Femur (tissue), 1 donor: ENCODE results near the gene ARHGEF28.

Experiments used
- DNase-seq: peaks from one replicate; pipeline ENCODE4 v3.0.0-alpha.2; 2017

The ARHGEF28 gene

DNA sequence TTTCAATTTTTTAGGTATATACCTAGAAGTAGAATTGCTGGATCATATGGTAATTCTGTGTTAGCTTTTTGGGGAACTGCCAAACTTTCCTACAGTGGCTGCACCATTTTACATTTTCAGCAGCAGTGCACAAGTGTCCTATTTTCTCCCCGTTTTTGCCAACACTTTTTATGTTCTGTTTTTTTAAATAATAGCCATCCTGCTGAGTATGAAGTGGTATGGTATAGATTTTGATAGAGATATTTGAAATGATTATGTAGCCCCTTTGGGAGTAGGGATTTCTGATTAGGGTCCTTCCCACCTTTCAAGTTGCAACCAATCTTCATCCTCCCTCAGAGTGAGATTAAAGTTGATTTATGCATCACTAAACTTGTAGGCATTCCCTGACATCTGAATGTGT lies 76.5 kb downstream of the ARHGEF28 start:
- DNase-seq, result no peak

GRCh38 chr5:73702951-73703350 lies 77.0 kb downstream of the ARHGEF28 start:
- no peak for DNase-seq

- DNase-seq, result no peak
Measured at GRCh38 chr5:73705364-73705763, 79.4 kb downstream of the ARHGEF28 start.

DNA sequence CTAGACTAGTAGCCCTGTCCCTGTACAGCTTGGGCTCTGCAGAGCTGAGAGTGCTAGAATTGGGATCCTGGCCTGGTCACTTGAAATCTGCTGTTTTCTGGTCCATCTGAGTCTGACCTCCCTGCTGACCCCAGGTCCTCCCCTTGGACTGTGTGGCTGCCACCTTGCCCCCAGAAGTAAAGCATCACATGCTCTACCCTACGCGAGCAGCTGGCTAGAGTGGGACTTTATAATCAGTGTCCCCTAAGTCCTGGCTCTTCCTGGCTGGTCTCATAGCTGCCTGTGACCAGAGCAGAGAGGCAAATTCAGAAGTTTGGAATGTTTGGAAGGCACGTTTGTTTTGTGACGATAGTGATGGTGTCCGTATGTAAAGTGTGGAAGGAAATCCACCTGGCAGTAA lies 81.0 kb downstream of the ARHGEF28 start:
- DNase-seq, result no peak

- DNase-seq, result no peak
Measured at GRCh38 chr5:73709536-73710129, 83.6 kb downstream of the ARHGEF28 start.

DNA sequence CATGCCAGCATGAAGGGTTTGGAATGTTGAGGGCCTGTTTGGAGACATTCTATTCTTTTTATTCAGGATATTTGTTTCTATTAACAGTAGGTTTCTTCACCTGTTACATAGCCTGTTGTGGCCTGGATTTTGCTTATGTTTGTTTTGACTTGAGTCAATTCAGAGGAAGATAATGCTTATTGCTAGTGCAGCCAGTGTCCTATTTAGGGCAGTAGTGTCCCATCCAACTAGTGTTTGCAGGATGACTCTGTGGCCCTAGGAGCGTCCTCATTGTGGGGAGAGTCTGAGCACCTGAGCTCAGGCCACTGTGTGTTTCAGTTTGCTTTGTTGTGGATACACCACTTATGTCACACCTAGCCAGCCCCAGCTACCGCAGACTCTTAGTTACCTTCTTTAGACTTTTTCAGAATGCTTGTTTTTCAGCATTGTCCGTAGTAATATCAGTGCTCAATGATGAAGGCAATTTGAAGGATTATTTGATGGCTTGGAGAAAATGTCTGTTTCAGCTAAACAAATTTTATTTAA lies 90.3 kb downstream of the ARHGEF28 start:
- no peak for DNase-seq

DNA sequence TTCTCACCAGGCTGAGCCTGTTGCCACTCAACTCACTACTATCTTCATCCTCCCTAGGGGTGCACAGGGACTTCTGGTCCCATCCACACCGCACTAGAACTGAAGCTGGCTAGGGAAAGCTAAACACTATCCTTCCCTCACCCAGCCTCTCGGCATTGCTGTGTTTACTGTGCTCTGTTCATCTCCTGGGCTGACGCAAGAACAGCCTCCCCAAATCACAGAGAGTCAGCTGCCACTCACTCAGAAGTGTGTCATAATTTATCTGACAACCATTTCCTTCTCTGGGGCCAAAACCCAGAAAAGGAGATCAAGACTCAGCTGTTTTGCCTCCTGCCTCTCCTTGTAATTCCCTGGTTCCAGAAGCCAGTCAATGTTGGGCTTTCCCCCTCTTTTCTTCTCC lies 92.8 kb downstream of the ARHGEF28 start:
- no peak for DNase-seq

DNA sequence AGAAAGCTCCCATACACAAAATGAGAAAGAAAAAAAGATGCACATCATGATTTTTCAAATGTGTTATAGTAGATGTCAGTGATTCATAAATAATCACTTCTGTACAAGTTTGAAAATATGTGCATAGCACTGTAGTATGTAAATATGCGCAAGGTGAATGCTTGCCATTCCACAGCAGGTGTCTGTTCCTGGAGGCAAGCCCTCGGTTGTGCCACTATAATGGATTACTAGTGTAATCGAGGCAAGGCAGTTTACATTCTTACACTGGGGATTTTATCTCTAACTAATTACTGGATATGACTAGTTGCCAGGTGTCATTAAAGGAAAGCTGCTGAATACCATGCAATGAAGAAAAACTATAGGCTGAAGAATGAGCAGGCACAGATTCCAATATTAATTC lies 93.6 kb downstream of the ARHGEF28 start:
- no peak for DNase-seq

DNA sequence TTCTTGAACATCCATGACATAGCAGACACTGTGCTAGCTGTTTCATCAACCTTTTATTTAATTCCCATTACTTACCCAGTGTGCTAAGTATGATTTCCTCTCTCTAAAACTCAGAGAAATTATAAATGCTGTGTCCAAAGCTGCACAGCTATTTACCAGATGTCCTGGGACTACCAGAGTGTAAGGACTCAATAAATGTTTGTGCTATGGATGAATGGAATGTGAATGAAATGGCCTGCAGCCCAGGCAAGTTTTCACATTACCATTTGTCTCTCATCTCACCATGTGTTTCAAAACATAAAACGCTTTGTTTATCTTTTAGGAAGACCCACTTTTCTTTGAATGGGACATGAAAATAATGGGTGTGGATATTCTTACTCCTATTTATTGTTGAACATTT lies 96.2 kb downstream of the ARHGEF28 start:
- DNase-seq, result no peak

DNA sequence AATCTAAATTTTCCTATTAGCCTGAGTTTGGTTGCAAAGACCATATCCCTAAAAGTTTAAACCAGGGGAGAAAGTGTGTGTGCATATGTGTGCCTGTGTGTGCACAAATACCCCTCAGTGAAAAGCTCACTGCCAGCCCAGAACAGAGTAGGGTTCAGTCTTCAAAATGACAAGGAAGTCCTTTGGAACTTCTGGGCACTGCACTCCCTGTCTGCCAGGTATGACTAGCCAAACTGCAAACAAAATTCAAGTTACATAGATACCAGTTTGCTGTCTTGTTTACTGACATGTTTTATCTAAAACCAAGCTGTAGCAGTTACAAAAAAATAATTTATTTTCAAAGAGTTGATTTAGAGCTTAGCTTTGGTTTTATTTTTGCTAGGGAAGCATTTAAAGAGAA lies 100.1 kb downstream of the ARHGEF28 start:
- DNase-seq, result no peak

DNA sequence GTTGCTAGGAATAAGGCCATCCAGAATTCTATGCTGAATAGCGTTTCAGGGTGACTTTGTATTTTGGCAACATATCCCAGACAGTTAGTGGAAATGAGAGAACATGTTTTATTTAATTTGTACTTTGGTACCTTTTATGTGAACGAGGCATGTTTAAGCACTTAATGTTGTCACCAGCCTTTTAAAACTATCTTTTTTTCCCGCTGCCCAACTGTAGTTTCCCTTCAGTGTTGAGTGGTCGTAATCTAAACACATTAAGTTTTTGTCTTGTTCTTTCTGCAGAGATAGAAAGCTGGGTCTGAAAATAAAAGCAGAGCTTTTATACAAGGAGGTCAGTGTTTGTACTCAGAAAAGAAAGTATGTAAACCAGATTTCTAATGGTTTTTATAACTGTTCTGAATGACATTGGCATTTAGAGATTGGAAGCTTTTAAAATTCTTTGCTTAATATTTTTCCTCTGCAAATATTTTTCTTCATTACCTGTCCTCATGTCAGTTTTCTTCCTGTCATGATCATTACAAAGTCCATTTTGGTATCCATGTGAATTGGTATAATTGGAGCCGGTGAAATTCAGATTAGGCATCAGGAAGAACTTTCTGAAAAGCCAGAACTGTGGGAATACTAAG lies 100.7 kb downstream of the ARHGEF28 start:
- DNase-seq, result no peak

GRCh38 chr5:73727470-73727869 lies 101.5 kb downstream of the ARHGEF28 start:
- DNase-seq, result no peak

DNA sequence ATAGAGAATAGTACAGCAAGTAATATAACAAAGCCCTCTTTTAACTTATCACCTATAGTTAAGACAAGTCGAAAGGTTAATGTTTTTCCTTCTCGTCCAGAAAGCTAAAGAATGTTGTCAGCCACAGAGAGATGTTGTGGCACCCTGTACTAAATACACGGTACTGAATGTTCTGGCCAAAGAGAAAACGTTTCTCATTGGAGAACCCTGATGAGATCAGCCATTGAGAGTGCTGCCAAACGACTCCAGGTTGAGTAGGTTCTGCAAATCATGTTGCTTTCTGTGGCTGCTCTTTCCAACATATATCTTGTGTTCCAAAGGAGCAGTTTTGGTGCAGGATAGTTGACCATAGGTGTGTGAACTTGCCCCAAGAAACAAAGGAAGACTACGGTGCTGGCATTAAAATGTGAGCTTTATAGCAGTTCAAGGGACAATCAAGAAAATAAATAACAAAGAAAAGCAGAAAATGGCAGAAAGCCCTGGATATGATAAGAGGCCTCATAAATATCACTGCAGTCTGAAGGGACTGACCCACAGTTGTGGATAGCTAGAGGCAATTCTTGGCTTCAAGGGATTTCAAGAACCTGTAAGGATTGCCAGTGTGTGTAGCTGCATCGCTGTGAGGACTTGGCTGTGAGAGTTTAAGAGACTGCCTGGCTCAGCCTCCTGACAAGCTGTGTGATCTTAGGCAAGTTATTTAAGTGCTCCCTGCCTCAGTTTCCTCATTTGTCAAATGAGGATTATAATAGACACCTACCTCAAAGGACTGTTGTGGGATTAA lies 102.7 kb downstream of the ARHGEF28 start:
- DNase-seq, result no peak

GRCh38 chr5:73729329-73729728 lies 103.3 kb downstream of the ARHGEF28 start:
- DNase-seq, result no peak

- no peak for DNase-seq
Measured at GRCh38 chr5:73732045-73732444, 106.0 kb downstream of the ARHGEF28 start.

GRCh38 chr5:73733219-73733618 lies 107.2 kb downstream of the ARHGEF28 start:
- DNase-seq, result no peak

DNA sequence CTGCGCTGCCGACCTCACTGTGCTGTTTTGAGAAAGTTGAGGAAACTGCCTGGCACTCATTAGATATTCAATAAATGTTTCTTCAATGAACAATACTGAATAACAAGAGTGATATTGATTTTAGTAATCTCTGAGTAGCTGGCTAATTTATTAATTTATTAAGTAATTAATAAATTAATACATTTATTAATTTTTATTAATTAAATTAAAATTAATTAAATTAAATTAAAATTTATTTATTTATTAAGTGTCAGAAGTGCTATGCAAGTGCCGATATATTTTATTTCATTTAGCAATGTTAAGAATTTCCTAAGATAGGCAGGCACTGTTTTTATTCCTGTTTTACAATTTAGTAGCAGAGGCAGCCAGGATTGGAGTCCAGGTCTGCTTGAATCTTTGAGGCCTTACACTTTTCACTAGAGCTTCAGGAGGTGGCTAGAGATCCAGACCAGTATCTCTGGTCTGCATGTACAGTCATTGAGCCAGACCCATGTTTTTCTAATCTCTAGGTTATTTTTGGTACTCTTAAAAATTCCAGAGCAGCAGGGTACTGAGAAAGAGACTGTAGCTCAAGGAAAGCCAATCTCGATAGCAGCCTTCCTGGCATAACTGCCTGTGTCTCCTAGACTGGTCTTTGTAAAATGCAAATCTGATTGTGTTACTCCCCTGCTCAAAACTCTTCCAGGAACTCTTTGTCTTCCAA lies 109.2 kb downstream of the ARHGEF28 start:
- DNase-seq, result no peak

DNA sequence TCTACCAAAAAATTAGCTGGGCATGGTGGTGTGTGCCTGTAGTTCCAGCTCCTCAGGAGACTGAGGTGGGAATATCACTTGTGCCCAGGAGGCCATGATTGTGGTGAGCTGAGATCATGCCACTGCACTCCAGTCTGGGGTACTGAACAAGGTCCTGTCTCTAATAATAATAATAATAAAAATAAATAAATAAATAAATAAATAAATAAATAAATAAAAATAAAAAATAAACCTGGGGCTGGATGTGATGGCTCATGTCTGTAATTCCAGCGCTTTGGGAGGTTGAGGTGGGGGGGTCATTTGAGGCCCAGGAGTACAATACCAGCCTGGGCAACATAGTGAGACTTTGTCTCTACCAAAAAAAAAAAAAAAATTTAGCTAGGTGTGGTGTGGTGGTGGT lies 113.7 kb downstream of the ARHGEF28 start:
- no peak for DNase-seq

- DNase-seq, result no peak
Measured at GRCh38 chr5:73740274-73740790, 114.3 kb downstream of the ARHGEF28 start.

- no peak for DNase-seq
Measured at GRCh38 chr5:73743161-73743560, 117.2 kb downstream of the ARHGEF28 start.

DNA sequence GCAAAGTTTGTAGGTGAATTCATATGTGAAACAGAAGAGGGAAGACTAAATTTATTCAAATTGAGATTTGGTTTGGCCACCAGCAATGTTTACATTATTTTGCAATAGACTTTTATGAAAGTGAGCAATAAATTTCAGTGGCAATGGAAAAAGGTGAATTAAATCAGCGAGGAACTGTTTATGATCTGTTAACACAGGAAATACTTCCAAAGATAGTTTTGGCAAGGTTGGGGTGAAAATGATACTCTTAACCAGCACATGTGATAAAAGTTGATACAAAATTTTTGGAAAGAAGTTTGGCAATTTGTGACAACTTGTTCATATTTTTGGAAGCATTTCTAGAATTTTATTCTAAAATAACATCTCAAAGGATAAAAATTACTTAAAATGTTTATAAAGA lies 119.8 kb downstream of the ARHGEF28 start:
- no peak for DNase-seq

DNA sequence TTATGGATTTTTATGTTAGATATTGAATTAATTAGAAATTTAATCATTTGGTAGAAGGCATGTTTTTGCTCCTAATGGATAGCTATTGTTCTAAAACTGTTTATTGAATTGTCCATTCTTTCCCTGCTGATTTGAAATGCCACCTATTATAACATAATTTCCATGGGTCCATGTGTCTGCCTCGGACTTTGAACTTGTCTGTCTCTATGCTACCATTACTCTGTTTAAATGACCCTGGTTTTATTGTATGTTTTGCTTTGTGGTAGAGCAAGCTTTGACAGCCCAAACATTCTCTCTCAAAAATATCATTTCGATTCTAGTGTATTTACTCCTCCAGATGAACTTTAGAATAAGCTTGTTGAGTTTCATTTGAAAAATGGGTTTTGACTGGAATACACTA lies 120.6 kb downstream of the ARHGEF28 start:
- DNase-seq, result no peak

- DNase-seq, result no peak
Measured at GRCh38 chr5:73747696-73748380, 121.8 kb downstream of the ARHGEF28 start.
